GM19455 (cell line): ENCODE measurements around the gene SPDYE2.
"Not testable (repeated sequence)": the region's sequence is repeated elsewhere in the genome, so short reads cannot be mapped to it uniquely, and the experiment has no call there.

Experiments
- ATAC-seq: cut with Tn5 transposase; IDR thresholded peaks from one replicate; pipeline ENCODE4 v1.9.1; 2021; ENCODE audit not compliant: unreplicated experiment

SPDYE2 gene, protein sequence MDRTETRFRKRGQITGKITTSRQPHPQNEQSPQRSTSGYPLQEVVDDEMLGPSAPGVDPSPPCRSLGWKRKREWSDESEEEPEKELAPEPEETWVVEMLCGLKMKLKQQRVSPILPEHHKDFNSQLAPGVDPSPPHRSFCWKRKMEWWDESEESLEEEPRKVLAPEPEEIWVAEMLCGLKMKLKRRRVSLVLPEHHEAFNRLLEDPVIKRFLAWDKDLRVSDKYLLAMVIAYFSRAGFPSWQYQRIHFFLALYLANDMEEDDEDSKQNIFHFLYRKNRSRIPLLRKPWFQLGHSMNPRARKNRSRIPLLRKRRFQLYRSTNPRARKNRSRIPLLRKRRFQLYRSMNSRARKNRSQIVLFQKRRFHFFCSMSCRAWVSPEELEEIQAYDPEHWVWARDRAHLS

DNA sequence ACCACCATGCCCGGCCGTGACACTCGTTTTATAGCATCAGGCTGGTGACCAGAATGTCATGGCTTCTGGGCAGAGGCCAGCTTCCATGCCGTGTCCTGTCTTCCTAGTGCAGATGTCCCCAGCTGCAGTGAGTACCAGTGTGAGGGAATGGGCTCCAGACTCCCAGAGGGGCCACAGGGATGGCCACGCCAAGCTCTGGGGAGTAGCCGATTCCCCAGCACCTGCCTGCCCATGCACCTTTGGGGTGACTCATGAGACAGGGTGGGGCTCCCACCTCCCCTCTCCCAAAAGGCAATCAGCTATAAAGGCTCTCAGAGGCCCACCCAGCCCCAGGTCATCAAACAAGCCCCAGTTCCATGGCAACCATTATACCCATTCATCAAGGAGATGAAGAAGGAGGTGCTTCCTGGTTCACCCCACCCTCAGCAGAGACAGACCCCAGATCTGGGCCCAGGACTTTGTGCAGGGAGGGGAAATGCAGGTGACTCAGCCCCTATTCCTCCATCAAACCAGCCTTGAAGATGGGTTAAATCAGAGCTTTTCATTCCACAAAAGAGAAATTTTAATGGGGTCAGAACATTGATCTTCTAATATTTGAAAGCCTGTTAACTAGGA lies at the start of gene SPDYE2:
Gene SPDYE2 (plus strand): TSS at position 419 of the 615 bp plus-strand sequence. CDS start 2,030 bp downstream, outside the sequence.
- not testable (repeated sequence) for ATAC-seq

GRCh38 chr7:102503141-102503540 lies 47.9 kb upstream of the SPDYE2 start:
- ATAC-seq, result not testable (repeated sequence)

- not testable (repeated sequence) for ATAC-seq
Observed at GRCh38 chr7:102505298-102506185, 45.5 kb upstream of the SPDYE2 start.

DNA sequence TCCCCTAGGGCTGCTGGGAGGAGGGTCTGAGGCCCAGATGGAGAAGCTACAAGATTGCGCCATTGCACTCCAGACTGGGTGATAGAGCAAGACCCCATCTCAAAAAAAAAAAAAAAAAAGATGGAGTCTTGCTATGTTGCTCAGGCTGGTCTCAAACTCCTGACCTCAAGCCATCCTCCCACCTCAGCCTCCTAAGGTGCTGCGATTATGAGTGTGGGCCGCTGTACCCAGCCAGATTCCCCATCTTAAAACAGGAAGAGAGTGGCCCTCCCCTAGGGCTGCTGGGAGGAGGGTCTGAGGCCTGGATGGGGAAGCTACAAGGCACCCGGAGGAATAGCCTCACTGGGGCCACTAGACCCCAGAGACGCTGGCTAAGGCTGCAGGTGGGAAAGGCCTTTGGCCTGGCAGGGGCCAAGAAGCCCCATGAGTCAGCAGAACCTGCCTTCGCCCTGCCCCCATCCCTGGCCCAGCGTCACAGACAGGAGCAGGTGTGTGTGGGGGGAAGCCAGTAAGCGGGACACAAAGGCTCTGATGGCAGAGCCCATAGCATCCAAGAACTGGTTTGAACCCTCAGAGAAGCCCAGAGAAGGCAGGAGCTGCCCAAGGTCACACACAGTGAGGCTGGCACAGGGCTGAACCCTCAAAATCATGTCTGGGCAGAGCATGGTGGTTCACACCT lies 43.5 kb upstream of the SPDYE2 start:
- not testable (repeated sequence) for ATAC-seq

GRCh38 chr7:102510575-102510974 lies 40.5 kb upstream of the SPDYE2 start:
- ATAC-seq, result not testable (repeated sequence)

DNA sequence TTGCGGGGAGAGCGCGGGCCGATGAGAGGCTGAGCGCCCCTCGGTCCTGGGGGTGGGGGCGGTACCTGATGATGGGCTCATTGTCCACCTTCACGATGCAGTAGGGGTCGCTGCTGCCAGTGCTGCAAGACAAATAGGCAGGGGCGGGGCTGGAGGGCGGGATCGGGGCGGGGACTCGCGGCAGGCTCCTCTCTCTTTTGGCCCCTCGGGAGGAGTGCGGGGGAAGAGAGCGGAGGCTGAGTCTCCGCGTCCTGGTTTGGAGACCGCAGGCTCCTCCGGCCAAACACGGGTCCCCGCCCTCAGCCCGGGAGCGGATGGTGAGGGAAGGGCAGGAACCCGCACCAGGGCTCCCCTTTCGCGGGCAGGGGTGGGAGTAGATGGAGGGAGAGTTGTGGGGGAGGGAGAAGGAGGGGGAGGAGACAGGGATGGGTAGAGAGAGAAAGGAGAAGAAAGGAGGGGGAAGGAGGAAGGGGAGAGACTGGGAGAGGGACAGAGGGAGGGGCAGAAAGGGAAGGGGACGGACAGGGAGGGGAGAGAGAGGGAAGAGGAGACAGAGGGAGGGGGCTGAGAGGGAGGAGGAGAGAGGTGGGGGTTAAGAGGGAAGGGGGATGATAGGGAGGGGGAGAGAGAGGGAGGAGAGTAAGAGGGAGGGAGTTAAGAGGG lies 39.0 kb upstream of the SPDYE2 start:
- not testable (repeated sequence) for ATAC-seq

DNA sequence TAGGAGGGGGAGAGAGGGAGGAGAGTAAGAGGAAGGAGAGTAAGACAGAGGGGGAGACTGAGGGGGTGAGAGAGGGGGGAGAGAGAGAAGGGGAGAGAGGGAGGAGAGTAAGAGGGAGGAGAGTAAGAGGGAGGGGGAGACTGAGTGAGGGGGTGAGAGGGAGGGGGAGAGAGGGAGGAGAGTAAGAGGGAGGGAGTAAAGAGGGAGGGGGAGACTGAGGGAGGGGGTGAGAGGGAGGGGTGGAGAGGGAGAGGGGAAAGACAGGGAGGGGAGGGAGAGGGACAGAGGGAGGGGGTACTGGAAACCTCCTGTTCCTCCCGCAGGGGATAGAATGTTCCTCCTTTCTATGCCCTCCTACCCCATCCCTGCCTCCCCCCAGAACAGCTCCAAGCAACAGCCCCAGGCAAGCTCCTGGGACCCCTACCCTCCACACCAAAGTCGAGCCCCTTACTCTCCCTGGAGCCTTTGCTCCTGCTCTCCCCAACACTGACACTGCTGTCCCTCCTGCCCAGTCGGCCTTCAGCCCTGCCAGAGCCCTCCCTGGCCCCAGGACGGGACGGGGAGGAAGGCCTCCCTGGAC lies 38.3 kb upstream of the SPDYE2 start:
- not testable (repeated sequence) for ATAC-seq

GRCh38 chr7:102514881-102515721 lies 35.9 kb upstream of the SPDYE2 start:
- peak; percentile 73 for ATAC-seq

DNA sequence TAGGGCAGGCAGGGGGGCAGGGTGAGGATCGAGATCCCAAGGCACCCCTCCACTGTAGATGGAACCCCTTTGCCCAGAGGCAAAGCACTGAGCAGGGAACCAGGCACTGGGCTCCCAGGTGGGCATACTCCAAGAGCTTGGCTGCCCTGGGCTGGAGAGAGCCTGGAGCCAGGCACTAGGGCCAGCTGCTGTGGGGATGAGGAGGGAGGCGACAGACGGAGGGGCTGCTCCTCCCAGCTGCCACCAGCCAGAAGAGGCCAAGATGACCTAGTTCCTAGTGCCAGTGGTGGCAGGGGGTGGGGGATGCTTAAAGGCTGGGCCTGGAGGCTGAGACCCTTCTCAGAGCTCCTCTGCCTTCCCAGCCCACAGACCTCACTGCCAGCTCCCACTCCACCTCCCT lies 35.1 kb upstream of the SPDYE2 start:
- ATAC-seq, result not testable (repeated sequence)

DNA sequence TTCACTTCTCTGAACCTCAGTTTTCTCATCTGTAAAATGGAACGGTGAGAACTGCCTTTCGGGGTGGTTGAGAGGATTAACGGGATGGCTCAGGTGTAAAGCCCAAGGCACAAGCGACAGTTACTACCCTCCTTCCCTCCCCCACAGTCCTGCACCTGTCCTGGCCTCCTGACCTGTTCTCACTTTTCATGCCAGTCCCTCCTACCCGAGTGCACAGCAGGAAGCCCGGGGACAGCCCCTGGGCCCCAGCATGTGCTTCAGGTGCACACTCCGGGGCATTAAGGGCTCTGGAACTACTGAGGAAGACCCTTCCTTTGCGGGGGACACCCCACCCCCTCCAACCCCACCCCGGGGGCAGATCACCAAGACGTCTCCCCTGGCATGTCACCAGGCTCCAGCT lies 34.1 kb upstream of the SPDYE2 start:
- ATAC-seq, result not testable (repeated sequence)

DNA sequence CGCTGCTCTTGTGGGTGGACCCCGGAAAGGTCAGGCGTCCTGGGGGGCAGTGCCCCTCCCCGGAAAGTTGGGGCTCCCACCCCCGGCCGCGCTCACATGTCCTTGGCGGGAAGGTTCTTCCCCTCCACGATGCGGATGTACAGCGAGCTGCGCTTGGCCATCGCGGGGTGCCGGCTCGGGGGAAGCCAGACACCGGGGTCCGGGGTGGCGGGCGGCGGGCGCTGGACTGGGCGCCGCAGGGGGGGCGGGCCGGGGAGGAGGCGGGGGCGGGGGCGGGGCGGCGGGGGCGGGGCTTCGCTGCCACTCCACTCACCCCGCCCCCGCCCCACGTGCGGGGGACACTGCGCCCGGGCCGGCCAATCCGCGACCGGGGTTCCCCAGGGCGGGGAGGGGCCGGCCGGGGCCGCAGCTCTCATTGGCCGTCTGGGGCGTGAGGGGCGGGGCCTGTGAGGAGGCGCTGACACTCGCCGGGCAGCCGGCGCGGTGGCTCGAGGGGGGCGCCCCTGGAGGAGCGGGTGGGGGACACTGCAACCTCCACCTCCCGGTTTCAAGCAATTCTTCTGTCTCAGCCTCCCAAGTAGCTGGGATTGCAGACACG lies 33.4 kb upstream of the SPDYE2 start, which contains the start of gene RASA4B:
Gene RASA4B (minus strand): TSS at position 228 of the 598 bp plus-strand sequence. CDS start 67 bp downstream, at position 161.
- ATAC-seq, result peak; percentile 62

GRCh38 chr7:102520797-102521196 lies 30.2 kb upstream of the SPDYE2 start:
- ATAC-seq, result not testable (repeated sequence)

GRCh38 chr7:102524803-102525202 lies 26.2 kb upstream of the SPDYE2 start:
- ATAC-seq, result not testable (repeated sequence)

- not testable (repeated sequence) for ATAC-seq
Observed at GRCh38 chr7:102527182-102527581, 23.8 kb upstream of the SPDYE2 start.

GRCh38 chr7:102527822-102528793 lies 22.9 kb upstream of the SPDYE2 start:
- not testable (repeated sequence) for ATAC-seq

DNA sequence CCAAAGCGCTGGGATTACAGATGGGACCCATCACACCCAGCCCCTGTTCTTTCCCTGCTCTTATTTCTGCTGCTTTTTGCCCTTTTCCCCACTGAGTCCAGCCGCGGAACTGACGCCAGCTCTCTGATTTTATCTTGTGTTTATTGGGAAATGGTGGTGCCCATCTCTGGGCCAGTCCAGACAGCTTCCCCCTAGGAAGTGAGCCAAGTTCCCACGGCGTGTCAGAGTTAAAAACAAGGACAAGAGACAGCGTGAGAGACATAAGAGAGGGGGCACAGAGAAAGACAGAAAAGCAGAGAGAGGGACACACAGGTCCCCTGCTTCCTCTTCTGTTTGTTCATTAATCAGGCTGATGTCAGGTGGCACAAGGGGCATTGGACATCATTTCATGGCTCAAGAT lies 19.4 kb upstream of the SPDYE2 start:
- ATAC-seq, result not testable (repeated sequence)

- not testable (repeated sequence) for ATAC-seq
Observed at GRCh38 chr7:102532127-102532526, 18.9 kb upstream of the SPDYE2 start.
